HepG2 (cell line): ENCODE data around the gene RBM12. TPM values are rescaled to one million over a fixed set of nuclear protein-coding genes. Genes with fewer than 3 reads are reported as not detected.
A peak's percentile ranks its signal among the peaks of the same experiment; 100 is the strongest.

Experiments
- CTCF ChIP-seq: sonication (generic); formaldehyde crosslinking; IDR thresholded peaks from 2 replicates; pipeline ENCODE4 v1.5.0; 2020; ENCODE audit warnings: mild to moderate bottlenecking, missing genetic modification reagents, moderate library complexity
- FOSL1 ChIP-seq: sonication (generic); formaldehyde crosslinking; IDR thresholded peaks from 2 replicates; pipeline ENCODE4 v1.9.0; 2021; ENCODE audit warnings: missing genetic modification reagents, borderline replicate concordance
- GPN1 ChIP-seq: sonication (generic); formaldehyde crosslinking; IDR thresholded peaks from 2 replicates; pipeline ENCODE4 v1.5.1; 2020; ENCODE audit warnings: missing genetic modification reagents, borderline replicate concordance
- HOXD1 ChIP-seq: sonication (generic); formaldehyde crosslinking; IDR thresholded peaks from 2 replicates; pipeline ENCODE4 v1.5.0; 2020; ENCODE audit warnings: missing genetic modification reagents
- IRF1 ChIP-seq: sonication (generic); formaldehyde crosslinking; IDR thresholded peaks from 2 replicates; pipeline ENCODE4 v1.4.0; 2020; ENCODE audit warnings: low read depth, mild to moderate bottlenecking, missing genetic modification reagents
- KLF16 ChIP-seq, 2 experiments: sonication (generic) in 1 of 2; formaldehyde crosslinking in 1 of 2; IDR thresholded peaks; 2 replicates each; pipeline versions ENCODE4 v1.6.1 to v1.8.0; 2016 to 2023; ENCODE audit warnings: missing genetic modification reagents in 2 of 2, missing compliant biosample characterization in 1 of 2
- PRPF4 ChIP-seq: fragments of 200-400 bp; formaldehyde crosslinking; IDR thresholded peaks from 2 replicates; pipeline ENCODE4 v1.6.1; 2016; ENCODE audit warnings: low read length, low read depth; ENCODE audit not compliant: poor library complexity, severe bottlenecking
- SAFB2 ChIP-seq: sonication (generic); formaldehyde crosslinking; IDR thresholded peaks from 2 replicates; pipeline ENCODE4 v1.5.1; 2020; ENCODE audit warnings: missing genetic modification reagents, low read depth, mild to moderate bottlenecking, borderline replicate concordance
- TOE1 ChIP-seq: sonication (generic); formaldehyde crosslinking; IDR thresholded peaks from 2 replicates; pipeline ENCODE4 v1.4.0; 2020; ENCODE audit warnings: mild to moderate bottlenecking, missing genetic modification reagents
- U2AF1 ChIP-seq: fragments of 200-400 bp; formaldehyde crosslinking; optimal IDR thresholded peaks from 2 replicates; pipeline ENCODE3; 2017; ENCODE audit warnings: mild to moderate bottlenecking, low read depth, low read length
- ZEB1 ChIP-seq: IDR thresholded peaks from 2 replicates; pipeline ENCODE4 v1.6.1; 2012; ENCODE audit warnings: mild to moderate bottlenecking, low read depth, inconsistent platforms; ENCODE audit not compliant: insufficient replicate concordance
- ZNF407 ChIP-seq: sonication (generic); formaldehyde crosslinking; IDR thresholded peaks from one replicate; pipeline ENCODE4 v1.5.1; 2020; ENCODE audit warnings: mild to moderate bottlenecking, missing genetic modification reagents; ENCODE audit errors: not compliant biosample characterization
- ZNF709 ChIP-seq: sonication (generic); formaldehyde crosslinking; IDR thresholded peaks from 2 replicates; pipeline ENCODE4 v1.5.0; 2020; ENCODE audit warnings: mild to moderate bottlenecking, missing genetic modification reagents
- ZNF879 ChIP-seq: sonication (generic); formaldehyde crosslinking; IDR thresholded peaks from 2 replicates; pipeline ENCODE4 v1.8.1; 2023; ENCODE audit warnings: missing genetic modification reagents
- polyA plus RNA-seq, 8 experiments: library from polyadenylated mRNA; depleted of rRNA in 3 of 8; stranded (reverse) in 7 of 8; unstranded in 1 of 8; fragments of >200 nt; fragmentation: Illumina TruSeq in 4 of 8; extraction: Trizol in 4 of 8; gene quantifications; 2 replicates each; pipeline versions ENCODE4 v1.2.1 to v1.2.3, GENCODE V29; 2011 to 2016; ENCODE audit warnings: low read depth in 4 of 8, missing spikeins in 1 of 8, mixed read lengths in 1 of 8; ENCODE audit not compliant: insufficient read depth in 1 of 8
- total RNA-seq, 5 experiments: library from RNA; depleted of rRNA; stranded (reverse); fragments of >200 nt; fragmentation: Illumina TruSeq; extraction: Trizol; gene quantifications; 2 replicates each; pipeline ENCODE4 v1.2.3, GENCODE V29; 2016; ENCODE audit warnings: low read depth in 1 of 5
- TF ChIP-seq, protein P1 (sequence below): IDR thresholded peaks from 2 replicates; pipeline ENCODE4 v1.6.1; 2016

Gene RBM12
- total and polyA plus RNA-seq, 2 of the 13 experiments (the other 11 are each of a cell fraction or from before 2014, with no cell fraction given), result 97.9 to 104 TPM

- TF ChIP-seq CTCF (CRISPR knock-in tag), result 0 out of 2 replicates have a peak, but pooled peaks have one; percentile 10
- no peak for TF ChIP-seq IRF1
- TF ChIP-seq FOSL1 (CRISPR knock-in tag), result peak; percentile 73
- no peak for TF ChIP-seq ZEB1
- peak; percentile 81; the same call in 1 of the 2 replicates for TF ChIP-seq GPN1
- TF ChIP-seq ZNF709 (CRISPR knock-in tag), result peak; percentile 99
- no peak for TF ChIP-seq PRPF4
- TF ChIP-seq SAFB2 (CRISPR knock-in tag), result peak; percentile 96
- peak; percentile 100 for TF ChIP-seq ZNF407 (CRISPR knock-in tag)
- TF ChIP-seq, protein P1, sequence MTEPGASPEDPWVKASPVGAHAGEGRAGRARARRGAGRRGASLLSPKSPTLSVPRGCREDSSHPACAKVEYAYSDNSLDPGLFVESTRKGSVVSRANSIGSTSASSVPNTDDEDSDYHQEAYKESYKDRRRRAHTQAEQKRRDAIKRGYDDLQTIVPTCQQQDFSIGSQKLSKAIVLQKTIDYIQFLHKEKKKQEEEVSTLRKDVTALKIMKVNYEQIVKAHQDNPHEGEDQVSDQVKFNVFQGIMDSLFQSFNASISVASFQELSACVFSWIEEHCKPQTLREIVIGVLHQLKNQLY (CRISPR knock-in tag), result peak; percentile 30; the same call in 1 of the 2 replicates
- peak; percentile 99; the same call in 1 of the 2 replicates for TF ChIP-seq TOE1 (CRISPR knock-in tag)
- peak; percentile 89 for TF ChIP-seq HOXD1 (CRISPR knock-in tag)
- TF ChIP-seq U2AF1, result peak; percentile 55
- peak; percentile 99 for TF ChIP-seq ZNF879
- peak; percentile 26 to 69; a peak in 2 of 4 replicates for TF ChIP-seq KLF16 (CRISPR knock-in tag; IDR thresholded peaks at IDR 0.05)
Observed at GRCh38 chr20:35615667-35616464, 48.8 kb downstream of the RBM12 start, which contains the start of gene SPAG4 (continued).
